22Rv1 (cell line): ENCODE data around the gene MICU1.

Source experiments
- ZFX ChIP-seq: fragments of 450-650 bp; IDR thresholded peaks from 2 replicates; pipeline ENCODE4 v1.6.1; 2017; ENCODE audit warnings: antibody characterized with exemption, borderline replicate concordance
- TF ChIP-seq, protein P1 (sequence below): fragments of 450-650 bp; IDR thresholded peaks from 2 replicates; pipeline ENCODE4 v1.5.1; 2017; ENCODE audit warnings: mild to moderate bottlenecking

DNA sequence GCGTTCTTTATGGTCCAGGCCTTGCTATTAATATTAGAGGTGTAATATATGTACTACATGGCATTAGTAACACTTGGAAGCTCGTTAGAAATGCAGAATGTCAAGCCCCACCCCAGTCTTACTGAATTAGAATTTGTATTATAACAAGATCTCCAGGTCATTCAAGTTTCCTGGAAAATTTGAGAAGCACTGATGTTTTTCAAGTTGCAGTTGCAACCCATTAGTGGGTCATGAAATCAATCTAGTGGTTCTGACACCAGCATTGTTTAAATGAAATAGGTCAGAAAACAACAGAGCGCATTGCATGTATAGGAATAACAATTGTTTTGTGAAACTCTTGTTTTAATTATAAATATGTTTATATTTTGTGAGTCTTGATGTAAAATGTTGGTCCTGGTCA is 28.8 kb upstream of the MICU1 start:
- TF ChIP-seq, protein P1, sequence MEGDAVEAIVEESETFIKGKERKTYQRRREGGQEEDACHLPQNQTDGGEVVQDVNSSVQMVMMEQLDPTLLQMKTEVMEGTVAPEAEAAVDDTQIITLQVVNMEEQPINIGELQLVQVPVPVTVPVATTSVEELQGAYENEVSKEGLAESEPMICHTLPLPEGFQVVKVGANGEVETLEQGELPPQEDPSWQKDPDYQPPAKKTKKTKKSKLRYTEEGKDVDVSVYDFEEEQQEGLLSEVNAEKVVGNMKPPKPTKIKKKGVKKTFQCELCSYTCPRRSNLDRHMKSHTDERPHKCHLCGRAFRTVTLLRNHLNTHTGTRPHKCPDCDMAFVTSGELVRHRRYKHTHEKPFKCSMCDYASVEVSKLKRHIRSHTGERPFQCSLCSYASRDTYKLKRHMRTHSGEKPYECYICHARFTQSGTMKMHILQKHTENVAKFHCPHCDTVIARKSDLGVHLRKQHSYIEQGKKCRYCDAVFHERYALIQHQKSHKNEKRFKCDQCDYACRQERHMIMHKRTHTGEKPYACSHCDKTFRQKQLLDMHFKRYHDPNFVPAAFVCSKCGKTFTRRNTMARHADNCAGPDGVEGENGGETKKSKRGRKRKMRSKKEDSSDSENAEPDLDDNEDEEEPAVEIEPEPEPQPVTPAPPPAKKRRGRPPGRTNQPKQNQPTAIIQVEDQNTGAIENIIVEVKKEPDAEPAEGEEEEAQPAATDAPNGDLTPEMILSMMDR: no peak
- TF ChIP-seq ZFX: no peak
